HCT116 (cell line): ENCODE data around the gene GSG1L. TPM values are rescaled to one million over a fixed set of nuclear protein-coding genes. Genes with fewer than 3 reads are reported as not detected.
A peak's percentile ranks its signal among the peaks of the same experiment; 100 is the strongest.

ENCODE experiments used
- ATAC-seq: fragments of 200-7000 bp; cut with Tn5 transposase; 2 replicates; pipeline ENCODE4 v1.9.1; 2020; ENCODE audit warnings: mild to moderate bottlenecking, moderate library complexity
- BruUV-seq: library from RNA; stranded (reverse); fragments of 400-500 nt; replicated peaks from 2 replicates; lab custom pipeline; 2021; lab: Mats Ljungman, UMichigan
- CTCF ChIA-PET: fragments of 300-600 bp; sonication (Branson Sonifier 250); formaldehyde crosslinking; loops from one replicate; lab custom pipeline; 2021; ENCODE audit warnings: antibody characterized with exemption; lab: Charles Lee
- POLR2A ChIA-PET: fragments of 300-600, 350-600 bp; sonication (Branson Sonifier 250); formaldehyde crosslinking; loops from one replicate; lab custom pipeline; 2021; ENCODE audit warnings: antibody characterized with exemption; lab: Charles Lee
- RAD21 ChIA-PET, 2 experiments: fragments of 300-600 bp; sonication (Branson Sonifier 250); formaldehyde crosslinking; loops; one replicate each; lab custom pipeline; 2023; ENCODE audit warnings: low total read pairs in 2 of 2; ENCODE audit not compliant: uncharacterized antibody in 2 of 2, unreplicated experiment in 2 of 2, low non-redundant PET in 1 of 2; lab: Charles Lee
- DNase-seq: peaks from one replicate; pipeline ENCODE4 v3.0.0-alpha.2; 2010; ENCODE audit warnings: low read depth, low spot score
- H2AFZ ChIP-seq: fragments of 200-600 bp; shearing (Covaris generic), sonication (generic); 2 replicates; pipeline ENCODE4 v1.6.1; 2017; ENCODE audit warnings: low read depth, mixed run types, mixed read lengths, antibody characterized with exemption, low read length; ENCODE audit not compliant: poor library complexity, severe bottlenecking
- H3K27ac ChIP-seq: 2 replicates; pipeline ENCODE4 v1.5.1; 2012; ENCODE audit warnings: low read depth, low read length
- H3K27me3 ChIP-seq: fragments of 200-600 bp; sonication (generic); 2 replicates; pipeline ENCODE4 v1.6.1; 2016; ENCODE audit warnings: mixed run types, low read length, mixed read lengths; ENCODE audit not compliant: insufficient read depth
- H3K36me3 ChIP-seq, 2 experiments: fragments of 200-500 bp in 1 of 2; fragments of 200-600 bp in 1 of 2; sonication (Bioruptor generic) in 1 of 2; sonication (generic) in 1 of 2; 2 replicates each; pipeline versions ENCODE4 v1.5.1 to v1.6.1; 2014 to 2016; ENCODE audit warnings: low read length in 2 of 2, inconsistent platforms in 1 of 2, mixed read lengths in 1 of 2, mixed run types in 1 of 2; ENCODE audit not compliant: insufficient read depth in 2 of 2, control insufficient read depth in 1 of 2
- H3K4me1 ChIP-seq, 2 experiments: fragments of 200-600 bp in 1 of 2; sonication (generic) in 1 of 2; 2 replicates each; pipeline versions ENCODE4 v1.5.1 to v1.6.1; 2012 to 2017; ENCODE audit warnings: low read length in 2 of 2, inconsistent platforms in 1 of 2, mild to moderate bottlenecking in 1 of 2, mixed read lengths in 1 of 2, mixed run types in 1 of 2, moderate library complexity in 1 of 2; ENCODE audit not compliant: insufficient read depth in 2 of 2, control insufficient read depth in 1 of 2
- H3K4me2 ChIP-seq: fragments of 200-600 bp; sonication (generic); 2 replicates; pipeline ENCODE4 v1.6.1; 2017; ENCODE audit warnings: mixed run types, low read length, mixed read lengths
- H3K4me3 ChIP-seq, 2 experiments: fragments of 200-600 bp in 1 of 2; sonication (generic) in 1 of 2; replicated peaks in 1 of 2; 2 replicates each; pipeline ENCODE4 v1.5.1; 2011 to 2016; ENCODE audit warnings: low read length in 2 of 2, control low read depth in 1 of 2, low read depth in 1 of 2, mild to moderate bottlenecking in 1 of 2, mixed read lengths in 1 of 2, mixed run types in 1 of 2
- H3K79me2 ChIP-seq: fragments of 200-600 bp; sonication (generic); 2 replicates; pipeline ENCODE4 v1.6.1; 2017; ENCODE audit warnings: mild to moderate bottlenecking, mixed run types, low read length, moderate library complexity, mixed read lengths; ENCODE audit not compliant: insufficient read depth
- H3K9ac ChIP-seq: fragments of 200-600 bp; sonication (generic); 2 replicates; pipeline ENCODE4 v1.6.1; 2016; ENCODE audit warnings: low read length, mixed read lengths
- H3K9me2 ChIP-seq: fragments of 200-600 bp; sonication (generic), shearing (Covaris generic); 2 replicates; pipeline ENCODE4 v1.6.1; 2017; ENCODE audit warnings: mixed run types, mild to moderate bottlenecking, moderate library complexity; ENCODE audit not compliant: insufficient read depth
- H3K9me3 ChIP-seq, 2 experiments: fragments of 200-500 bp in 1 of 2; fragments of 200-600 bp in 1 of 2; sonication (Bioruptor generic) in 1 of 2; sonication (generic) in 1 of 2; 2 replicates each; pipeline ENCODE4 v1.6.1; 2014 to 2017; ENCODE audit warnings: low read length in 2 of 2, mixed read lengths in 2 of 2, inconsistent platforms in 1 of 2, low read depth in 1 of 2, mild to moderate bottlenecking in 1 of 2, mixed run types in 1 of 2, moderate library complexity in 1 of 2; ENCODE audit not compliant: control insufficient read depth in 1 of 2, insufficient read depth in 1 of 2
- H4K20me1 ChIP-seq: fragments of 200-600 bp; sonication (generic), shearing (Covaris generic); 2 replicates; pipeline ENCODE4 v1.6.1; 2017; ENCODE audit warnings: mixed run types, mild to moderate bottlenecking, moderate library complexity; ENCODE audit not compliant: insufficient read depth
- ATF3 ChIP-seq: IDR thresholded peaks from 2 replicates; pipeline ENCODE4 v1.6.1; 2012
- ELF1 ChIP-seq: IDR thresholded peaks from 2 replicates; pipeline ENCODE4 v1.6.1; 2012; ENCODE audit warnings: low read depth, borderline replicate concordance
- RAD21 ChIP-seq: IDR thresholded peaks from 2 replicates; pipeline ENCODE4 v1.6.1; 2012; ENCODE audit warnings: low read depth, mild to moderate bottlenecking
- SIN3A ChIP-seq: IDR thresholded peaks from 2 replicates; pipeline ENCODE4 v1.6.1; 2012; ENCODE audit warnings: low read depth
- SRF ChIP-seq: IDR thresholded peaks from 2 replicates; pipeline ENCODE4 v1.6.1; 2012; ENCODE audit warnings: low read depth
- ZNF274 ChIP-seq: fragments of 200-500 bp; sonication (Bioruptor generic); IDR thresholded peaks from 2 replicates; pipeline ENCODE4 v1.6.1; 2014; ENCODE audit warnings: mild to moderate bottlenecking, low read depth, low read length, inconsistent platforms
- intact Hi-C: fragments of 100-400 bp; cut with micrococcal nuclease; formaldehyde crosslinking; loops from 2 replicates; pipeline ENCODE4 v1.10.0; 2022
- total RNA-seq: library from RNA; stranded (reverse); gene quantifications from one replicate; pipeline ENCODE4 v1.2.1, GENCODE V29; 2021; ENCODE audit not compliant: unreplicated experiment
- TF ChIP-seq, protein P1 (sequence below): IDR thresholded peaks from 2 replicates; pipeline ENCODE4 v1.6.1; 2012; ENCODE audit warnings: low read depth

The GSG1L gene
- total RNA-seq, 1 experiment from 2014 or later: not detected

DNA sequence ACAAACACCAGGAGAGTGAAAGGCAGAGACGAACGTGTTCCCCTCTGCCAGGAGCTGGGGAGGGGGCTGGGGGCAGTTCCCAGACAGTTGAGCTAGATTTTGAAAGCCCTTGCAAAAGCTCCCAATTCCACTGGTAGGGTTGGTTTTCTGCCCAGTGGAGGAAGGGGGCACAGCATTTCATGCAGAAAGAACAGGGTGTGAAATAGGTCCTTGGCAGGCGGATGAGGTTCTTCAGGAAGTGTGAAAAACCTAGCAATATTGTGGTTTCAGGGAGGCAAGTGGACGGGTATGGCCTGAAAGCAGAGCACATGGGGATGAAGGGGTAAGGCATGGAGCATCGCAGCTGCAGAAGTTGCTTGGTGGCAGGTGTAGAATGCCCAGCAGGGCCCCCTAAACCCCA, 265.3 kb downstream of the GSG1L start:
- ChIA-PET CTCF (no interaction called here), RAD21 (no interaction called here), POLR2A (no interaction called here)
- Histone ChIP-seq H3K27ac (no peak overlapping the region), H3K4me2 (no peak overlapping the region), H3K79me2 (no peaks in the 10 kb centered on the region), H3K9me2 (no peaks in the 10 kb centered on the region), H3K27me3 (peaks cover 35% of the 10 kb centered on the region; the same call in 1 of the 2 replicates), H4K20me1 (no peaks in the 10 kb centered on the region), H3K36me3 (no peaks in the 10 kb centered on the region), H3K4me1 (no peaks in the 10 kb centered on the region), H2AFZ (no peak overlapping the region), H3K4me3 (no peak overlapping the region), H3K9me3 (no peaks in the 10 kb centered on the region), H3K9ac (no peak overlapping the region)
- no TSS peak for BruUV-seq
- intact Hi-C loops: loop anchor here (10.0 kb wide), 1 partner anchor 117 kb away; no protein-coding TSS in a partner anchor
- TF ChIP-seq SIN3A (no peak), ELF1 (no peak), ZNF274 (no peak), SRF (no peak)
- DNase-seq (no peak), ATAC-seq (no peak)

- CTCF ChIA-PET: no interaction called here
- ATAC-seq: peak; percentile 66; the same call in 1 of the 2 replicates
- intact Hi-C loops: loop anchor here (10.0 kb wide), 1 partner anchor 119 kb away; no protein-coding TSS in a partner anchor
These were observed 267.4 kb downstream of the GSG1L start for GRCh38 chr16:27795992-27796614.

More at GRCh38 chr16:27795992-27796614, 267.4 kb downstream of the GSG1L start:
- H3K9me2 ChIP-seq: no peaks in the 10 kb centered on the region
- H4K20me1 ChIP-seq: no peaks in the 10 kb centered on the region
- no peak overlapping the region for H2AFZ ChIP-seq
- H3K27me3 ChIP-seq: peaks cover 31% of the 10 kb centered on the region; the same call in 1 of the 2 replicates
- DNase-seq: peak; percentile 4
- no peaks in the 10 kb centered on the region for H3K79me2 ChIP-seq
- TF ChIP-seq RAD21: no peak
- TF ChIP-seq ATF3: no peak
- TF ChIP-seq, protein P1, sequence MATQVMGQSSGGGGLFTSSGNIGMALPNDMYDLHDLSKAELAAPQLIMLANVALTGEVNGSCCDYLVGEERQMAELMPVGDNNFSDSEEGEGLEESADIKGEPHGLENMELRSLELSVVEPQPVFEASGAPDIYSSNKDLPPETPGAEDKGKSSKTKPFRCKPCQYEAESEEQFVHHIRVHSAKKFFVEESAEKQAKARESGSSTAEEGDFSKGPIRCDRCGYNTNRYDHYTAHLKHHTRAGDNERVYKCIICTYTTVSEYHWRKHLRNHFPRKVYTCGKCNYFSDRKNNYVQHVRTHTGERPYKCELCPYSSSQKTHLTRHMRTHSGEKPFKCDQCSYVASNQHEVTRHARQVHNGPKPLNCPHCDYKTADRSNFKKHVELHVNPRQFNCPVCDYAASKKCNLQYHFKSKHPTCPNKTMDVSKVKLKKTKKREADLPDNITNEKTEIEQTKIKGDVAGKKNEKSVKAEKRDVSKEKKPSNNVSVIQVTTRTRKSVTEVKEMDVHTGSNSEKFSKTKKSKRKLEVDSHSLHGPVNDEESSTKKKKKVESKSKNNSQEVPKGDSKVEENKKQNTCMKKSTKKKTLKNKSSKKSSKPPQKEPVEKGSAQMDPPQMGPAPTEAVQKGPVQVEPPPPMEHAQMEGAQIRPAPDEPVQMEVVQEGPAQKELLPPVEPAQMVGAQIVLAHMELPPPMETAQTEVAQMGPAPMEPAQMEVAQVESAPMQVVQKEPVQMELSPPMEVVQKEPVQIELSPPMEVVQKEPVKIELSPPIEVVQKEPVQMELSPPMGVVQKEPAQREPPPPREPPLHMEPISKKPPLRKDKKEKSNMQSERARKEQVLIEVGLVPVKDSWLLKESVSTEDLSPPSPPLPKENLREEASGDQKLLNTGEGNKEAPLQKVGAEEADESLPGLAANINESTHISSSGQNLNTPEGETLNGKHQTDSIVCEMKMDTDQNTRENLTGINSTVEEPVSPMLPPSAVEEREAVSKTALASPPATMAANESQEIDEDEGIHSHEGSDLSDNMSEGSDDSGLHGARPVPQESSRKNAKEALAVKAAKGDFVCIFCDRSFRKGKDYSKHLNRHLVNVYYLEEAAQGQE: peak; percentile 93
- TF ChIP-seq, all 23 proteins: peak for 1
- no TSS peak for BruUV-seq
- ChIA-PET RAD21 (no interaction called here), POLR2A (no interaction called here)
- H3K4me2 ChIP-seq: no peak overlapping the region
- no peaks in the 10 kb centered on the region for H3K9me3 ChIP-seq
- no peak overlapping the region for H3K27ac ChIP-seq
- no peaks in the 10 kb centered on the region for H3K36me3 ChIP-seq
- no peaks in the 10 kb centered on the region for H3K4me1 ChIP-seq
- H3K9ac ChIP-seq: no peak overlapping the region
- H3K4me3 ChIP-seq: no peak overlapping the region
